ENCODE measurements around the gene PPM1M. TPM values are rescaled to one million over a fixed set of nuclear protein-coding genes. Genes with fewer than 3 reads are reported as not detected.

Gene PPM1M
- total and polyA plus RNA-seq, 2 experiments from 2014 or later = 2.2 to 4.0 TPM

GRCh38 chr3:52238761-52239701 lies 6.5 kb upstream of the PPM1M start, which contains the start of gene TWF2:
TWF2 (minus strand) TSS chr3:52239158; CDS start chr3:52239016, 142 bp downstream.
- Histone ChIP-seq H3K4me1 (ENCODE audit: insufficient read depth) (peaks cover 33% of the 10 kb centered on the region), H3F3A (replicated peaks; ENCODE audit: low read depth) (peaks cover 13% of the 10 kb centered on the region; the same call in 1 of the 2 replicates), H3K36me3 (ENCODE audit: insufficient read depth) (no peaks in the 10 kb centered on the region), H3K4me3 (peak within 1 kb of the TSS; percentile 93), H2AFZ (peak within 1 kb of the TSS; percentile 80), H3K27ac (ENCODE audit: low read depth) (peak within 1 kb of the TSS; percentile 33), H3K79me2 (replicated peaks; ENCODE audit: insufficient read depth) (peaks cover 25% of the 10 kb centered on the region), H3K9me2 (ENCODE audit: insufficient read depth) (no peaks in the 10 kb centered on the region), H3K4me2 (peak within 1 kb of the TSS; percentile 99), H3K27me3 (ENCODE audit: insufficient read depth) (peaks cover 13% of the 10 kb centered on the region; the same call in 1 of the 2 replicates), H4K20me1 (replicated peaks; ENCODE audit: insufficient read depth) (no peaks in the 10 kb centered on the region; the same call in 1 of the 2 replicates)
- H3K4me3 Mint-ChIP-seq = peak within 1 kb of the TSS; percentile 96
- peak; percentile 74 for ATAC-seq
- peaks cover 51% of the 10 kb centered on the region for H3K4me1 Mint-ChIP-seq
- H3K9me3 Mint-ChIP-seq = peaks cover 6% of the 10 kb centered on the region; the same call in 2 of the 3 replicates
- H3K36me3 Mint-ChIP-seq (ENCODE audit: low read depth) = peaks cover 12% of the 10 kb centered on the region; the same call in 2 of the 3 replicates
- peaks cover 21% of the 10 kb centered on the region for H3K27me3 Mint-ChIP-seq (ENCODE audit: insufficient read depth, low read depth, poor library complexity)
- peak within 1 kb of the TSS; percentile 96 for H3K27ac Mint-ChIP-seq
- DNase-seq (ENCODE audit: low spot score) = peak; percentile 89
- peak; percentile 31 to 39; a peak in 3 of 4 replicates for TF ChIP-seq CTCF (conservative IDR thresholded peaks at IDR 0.05; ENCODE audit: low read depth in 2 of 2)
- TF ChIP-seq POLR2AphosphoS5 (IDR thresholded peaks at IDR 0.05; ENCODE audit: low read depth) = peak; percentile 98
- no peak for TF ChIP-seq STAT1 (IDR thresholded peaks at IDR 0.05; ENCODE audit: unreplicated experiment)
- no peak for TF ChIP-seq EZH2phosphoT487 (IDR thresholded peaks at IDR 0.05; ENCODE audit: unreplicated experiment)
- TF ChIP-seq ZNF114 (CRISPR knock-in tag; IDR thresholded peaks at IDR 0.05) = no peak

DNA sequence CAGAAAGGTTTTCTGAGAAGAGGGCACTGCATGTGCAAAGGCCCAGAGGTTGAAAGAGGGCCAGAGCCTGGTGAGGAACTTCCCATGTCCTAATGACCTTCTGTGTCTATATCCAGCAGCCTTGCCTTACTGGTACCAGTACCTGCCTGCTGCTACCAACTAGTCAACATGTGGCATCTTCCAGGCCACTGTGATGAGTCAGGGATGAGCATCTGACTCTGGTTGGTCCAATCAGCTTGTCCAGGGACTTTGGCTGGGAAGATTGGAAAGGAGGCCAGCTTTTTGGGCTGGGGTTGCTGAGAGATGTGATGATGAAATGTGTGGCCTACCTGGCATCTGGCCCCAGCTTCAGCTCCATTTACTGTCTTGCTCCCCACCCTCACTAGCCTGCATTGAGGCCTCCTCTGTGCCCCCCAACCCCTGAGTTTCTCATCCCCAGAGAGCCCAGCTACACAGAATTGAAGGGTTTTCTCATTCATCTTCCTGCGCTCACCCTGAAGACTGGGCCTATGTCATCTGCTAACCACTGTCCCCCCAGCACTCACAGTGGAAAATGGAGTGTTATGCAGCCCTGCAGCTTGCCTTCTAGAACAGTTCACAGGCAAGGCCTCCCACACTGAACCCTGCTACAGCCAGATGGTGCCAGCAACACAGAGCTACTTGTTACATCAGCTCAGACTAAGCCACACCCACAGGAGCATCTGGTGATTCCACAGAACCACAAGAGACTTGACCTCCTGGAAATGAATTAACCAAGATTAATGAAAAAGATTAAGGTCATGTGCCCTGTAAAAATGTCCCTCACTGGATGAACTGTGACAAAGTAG lies 5.3 kb upstream of the PPM1M start:
- Histone ChIP-seq H2AFZ (no peak overlapping the region), H3K79me2 (replicated peaks; ENCODE audit: insufficient read depth) (peaks cover 25% of the 10 kb centered on the region), H3F3A (replicated peaks; ENCODE audit: low read depth) (peaks cover 13% of the 10 kb centered on the region; the same call in 1 of the 2 replicates), H3K36me3 (ENCODE audit: insufficient read depth) (no peaks in the 10 kb centered on the region), H3K4me1 (ENCODE audit: insufficient read depth) (peaks cover 36% of the 10 kb centered on the region), H3K27me3 (ENCODE audit: insufficient read depth) (peaks cover 25% of the 10 kb centered on the region), H3K9me2 (ENCODE audit: insufficient read depth) (no peaks in the 10 kb centered on the region), H4K20me1 (replicated peaks; ENCODE audit: insufficient read depth) (no peaks in the 10 kb centered on the region; the same call in 1 of the 2 replicates), H3K27ac (ENCODE audit: low read depth) (peak overlapping the region; percentile 72; the same call in 1 of the 2 replicates), H3K4me2 (peak overlapping the region; percentile 99), H3K4me3 (peak overlapping the region; percentile 93)
- peaks cover 30% of the 10 kb centered on the region for H3K27me3 Mint-ChIP-seq (ENCODE audit: insufficient read depth, low read depth, poor library complexity)
- peaks cover 12% of the 10 kb centered on the region; the same call in 2 of the 3 replicates for H3K36me3 Mint-ChIP-seq (ENCODE audit: low read depth)
- peaks cover 52% of the 10 kb centered on the region for H3K4me1 Mint-ChIP-seq
- TF ChIP-seq ZNF331 (CRISPR knock-in tag; IDR thresholded peaks at IDR 0.05; ENCODE audit: low read depth) (no peak), POLR2AphosphoS5 (IDR thresholded peaks at IDR 0.05; ENCODE audit: low read depth) (peak; percentile 53; the same call in 1 of the 2 replicates), CTCF (conservative IDR thresholded peaks at IDR 0.05; ENCODE audit: low read depth in 2 of 2) (peak in 1 of 2 experiments; percentile 12; a peak in 1 of 4 replicates)
- DNase-seq (ENCODE audit: low spot score) (peak; percentile 72), ATAC-seq (no peak)
- H3K4me3 Mint-ChIP-seq = peak overlapping the region; percentile 96
- peak overlapping the region; percentile 96 for H3K27ac Mint-ChIP-seq
- H3K9me3 Mint-ChIP-seq = peaks cover 6% of the 10 kb centered on the region; the same call in 2 of the 3 replicates

All from GM23338 (cell line).